Measurements from ENCODE around the gene CFAP100.

Gene CFAP100

DNA sequence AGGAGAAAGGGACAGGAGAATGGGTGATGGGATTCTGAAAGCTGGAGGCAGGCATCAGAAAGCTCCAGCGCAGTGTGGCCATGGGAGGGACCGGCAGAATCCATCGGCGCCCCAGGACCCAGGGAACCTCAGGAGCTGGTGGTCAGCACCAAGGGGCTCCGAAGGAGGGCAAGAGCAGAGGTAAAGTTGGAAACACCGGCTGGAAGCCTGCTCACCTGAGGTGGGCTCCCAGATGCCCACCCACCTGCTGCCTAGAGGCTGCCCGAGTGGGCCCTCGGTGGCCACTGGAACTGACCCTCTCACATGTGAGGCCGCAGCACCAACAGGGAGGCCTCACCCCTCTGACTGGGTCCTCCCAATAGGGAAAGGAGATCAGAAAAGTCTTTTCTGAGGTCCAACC is 91.2 kb downstream of the CFAP100 start:
- H3K4me3 ChIP-seq (ENCODE audit: control insufficient read depth, low read depth, low read length), result no peak overlapping the region
- TF ChIP-seq, protein P1, sequence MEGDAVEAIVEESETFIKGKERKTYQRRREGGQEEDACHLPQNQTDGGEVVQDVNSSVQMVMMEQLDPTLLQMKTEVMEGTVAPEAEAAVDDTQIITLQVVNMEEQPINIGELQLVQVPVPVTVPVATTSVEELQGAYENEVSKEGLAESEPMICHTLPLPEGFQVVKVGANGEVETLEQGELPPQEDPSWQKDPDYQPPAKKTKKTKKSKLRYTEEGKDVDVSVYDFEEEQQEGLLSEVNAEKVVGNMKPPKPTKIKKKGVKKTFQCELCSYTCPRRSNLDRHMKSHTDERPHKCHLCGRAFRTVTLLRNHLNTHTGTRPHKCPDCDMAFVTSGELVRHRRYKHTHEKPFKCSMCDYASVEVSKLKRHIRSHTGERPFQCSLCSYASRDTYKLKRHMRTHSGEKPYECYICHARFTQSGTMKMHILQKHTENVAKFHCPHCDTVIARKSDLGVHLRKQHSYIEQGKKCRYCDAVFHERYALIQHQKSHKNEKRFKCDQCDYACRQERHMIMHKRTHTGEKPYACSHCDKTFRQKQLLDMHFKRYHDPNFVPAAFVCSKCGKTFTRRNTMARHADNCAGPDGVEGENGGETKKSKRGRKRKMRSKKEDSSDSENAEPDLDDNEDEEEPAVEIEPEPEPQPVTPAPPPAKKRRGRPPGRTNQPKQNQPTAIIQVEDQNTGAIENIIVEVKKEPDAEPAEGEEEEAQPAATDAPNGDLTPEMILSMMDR (IDR thresholded peaks at IDR 0.05; ENCODE audit: control insufficient read depth, insufficient read depth, low read depth, low read length, missing control alignments), result no peak
- DNase-seq (ENCODE audit: low read depth), result no peak

Measured in AG09309 (cell line).